MM.1S (cell line): ENCODE measurements around the gene EIF2D.
A peak's percentile ranks its signal among the peaks of the same experiment; 100 is the strongest.

Experiments used
- DNase-seq: peaks from one replicate; pipeline ENCODE4 v3.0.0-alpha.2; 2015
- H2AFZ ChIP-seq: fragments of 300-600 bp; sonication (generic); 2 replicates; pipeline ENCODE4 v1.6.0; 2016; ENCODE audit warnings: antibody characterized with exemption, low read length
- H3F3A ChIP-seq: fragments of 300-600 bp; sonication (generic); 2 replicates; pipeline ENCODE4 v1.6.1; 2016; ENCODE audit warnings: mild to moderate bottlenecking, antibody characterized with exemption, low read length, moderate library complexity, mixed read lengths; ENCODE audit not compliant: insufficient read depth
- H3K27ac ChIP-seq: fragments of 300-600 bp; sonication (generic); 2 replicates; pipeline ENCODE4 v1.5.1; 2016; ENCODE audit warnings: mild to moderate bottlenecking, low read length
- H3K27me3 ChIP-seq: fragments of 300-600 bp; sonication (generic); replicated peaks from 2 replicates; pipeline ENCODE4 v1.6.0; 2016; ENCODE audit warnings: low read length; ENCODE audit not compliant: insufficient read depth
- H3K36me3 ChIP-seq: fragments of 300-600 bp; sonication (generic); replicated peaks from 2 replicates; pipeline ENCODE4 v1.6.1; 2016; ENCODE audit warnings: mild to moderate bottlenecking, low read length, mixed read lengths; ENCODE audit not compliant: insufficient read depth
- H3K4me1 ChIP-seq: fragments of 300-600 bp; sonication (generic); 2 replicates; pipeline ENCODE4 v1.6.1; 2016; ENCODE audit warnings: low read length, mixed read lengths
- H3K4me2 ChIP-seq: fragments of 300-600 bp; sonication (generic); 2 replicates; pipeline ENCODE4 v1.6.0; 2016; ENCODE audit warnings: low read depth, low read length
- H3K4me3 ChIP-seq: fragments of 300-600 bp; sonication (generic); 2 replicates; pipeline ENCODE4 v1.5.1; 2016; ENCODE audit warnings: low read length, mixed read lengths
- H3K79me2 ChIP-seq: fragments of 300-600 bp; sonication (generic); 2 replicates; pipeline ENCODE4 v1.6.1; 2016; ENCODE audit warnings: mixed run types, low read length, mixed read lengths
- H3K9ac ChIP-seq: fragments of 300-600 bp; sonication (generic); 2 replicates; pipeline ENCODE4 v1.6.1; 2016; ENCODE audit warnings: low read length, mixed read lengths
- H3K9me2 ChIP-seq: fragments of 300-600 bp; sonication (generic); replicated peaks from 2 replicates; pipeline ENCODE4 v1.6.1; 2016; ENCODE audit warnings: mild to moderate bottlenecking, low read length, mixed read lengths; ENCODE audit not compliant: insufficient read depth
- H3K9me3 ChIP-seq: fragments of 300-600 bp; sonication (generic); replicated peaks from 2 replicates; pipeline ENCODE4 v1.6.1; 2016; ENCODE audit warnings: mild to moderate bottlenecking, low read length, mixed read lengths; ENCODE audit not compliant: insufficient read depth
- H4K20me1 ChIP-seq: fragments of 300-600 bp; sonication (generic); 2 replicates; pipeline ENCODE4 v1.6.1; 2016; ENCODE audit warnings: mild to moderate bottlenecking, low read length, moderate library complexity, mixed read lengths; ENCODE audit not compliant: insufficient read depth
- CTCF ChIP-seq: fragments of 300-600 bp; sonication (generic); IDR thresholded peaks from 2 replicates; pipeline ENCODE4 v1.5.1; 2016; ENCODE audit warnings: antibody characterized with exemption, low read length, mixed read lengths
- EZH2 ChIP-seq: fragments of 300-600 bp; sonication (generic); optimal IDR thresholded peaks from 2 replicates; pipeline ENCODE3; 2017; ENCODE audit warnings: low read depth, mild to moderate bottlenecking, antibody characterized with exemption, low read length, mixed read lengths
- EZH2phosphoT487 ChIP-seq: fragments of 300-600 bp; sonication (generic); IDR thresholded peaks from 2 replicates; pipeline ENCODE4 v1.6.1; 2018; ENCODE audit warnings: antibody characterized with exemption, low read length

The EIF2D gene, protein sequence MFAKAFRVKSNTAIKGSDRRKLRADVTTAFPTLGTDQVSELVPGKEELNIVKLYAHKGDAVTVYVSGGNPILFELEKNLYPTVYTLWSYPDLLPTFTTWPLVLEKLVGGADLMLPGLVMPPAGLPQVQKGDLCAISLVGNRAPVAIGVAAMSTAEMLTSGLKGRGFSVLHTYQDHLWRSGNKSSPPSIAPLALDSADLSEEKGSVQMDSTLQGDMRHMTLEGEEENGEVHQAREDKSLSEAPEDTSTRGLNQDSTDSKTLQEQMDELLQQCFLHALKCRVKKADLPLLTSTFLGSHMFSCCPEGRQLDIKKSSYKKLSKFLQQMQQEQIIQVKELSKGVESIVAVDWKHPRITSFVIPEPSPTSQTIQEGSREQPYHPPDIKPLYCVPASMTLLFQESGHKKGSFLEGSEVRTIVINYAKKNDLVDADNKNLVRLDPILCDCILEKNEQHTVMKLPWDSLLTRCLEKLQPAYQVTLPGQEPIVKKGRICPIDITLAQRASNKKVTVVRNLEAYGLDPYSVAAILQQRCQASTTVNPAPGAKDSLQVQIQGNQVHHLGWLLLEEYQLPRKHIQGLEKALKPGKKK

GRCh38 chr1:206612129-206612876 is at the start of gene EIF2D:
Gene EIF2D (minus strand): TSS chr1:206612465. CDS start chr1:206612342, 123 bp downstream.
- Histone ChIP-seq H3K27ac (peak within 1 kb of the TSS; percentile 27; the same call in 1 of the 2 replicates), H3K36me3 (no peaks in the 10 kb centered on the region), H3K9me3 (no peaks in the 10 kb centered on the region), H3K4me3 (peak within 1 kb of the TSS; percentile 77), H3K4me1 (peaks cover 8% of the 10 kb centered on the region), H3K4me2 (peak within 1 kb of the TSS; percentile 88), H4K20me1 (no peaks in the 10 kb centered on the region), H3K79me2 (peaks cover 16% of the 10 kb centered on the region), H3K9me2 (no peaks in the 10 kb centered on the region), H3K9ac (peak within 1 kb of the TSS; percentile 79), H3K27me3 (no peaks in the 10 kb centered on the region), H2AFZ (peak within 1 kb of the TSS; percentile 96), H3F3A (0 out of 2 replicates have a peak, but pooled peaks cover 6% of the 10 kb centered on the region)
- DNase-seq: peak; percentile 97
- peak; percentile 99 for TF ChIP-seq CTCF
- no peak for TF ChIP-seq EZH2phosphoT487
- no peak for TF ChIP-seq EZH2

DNA sequence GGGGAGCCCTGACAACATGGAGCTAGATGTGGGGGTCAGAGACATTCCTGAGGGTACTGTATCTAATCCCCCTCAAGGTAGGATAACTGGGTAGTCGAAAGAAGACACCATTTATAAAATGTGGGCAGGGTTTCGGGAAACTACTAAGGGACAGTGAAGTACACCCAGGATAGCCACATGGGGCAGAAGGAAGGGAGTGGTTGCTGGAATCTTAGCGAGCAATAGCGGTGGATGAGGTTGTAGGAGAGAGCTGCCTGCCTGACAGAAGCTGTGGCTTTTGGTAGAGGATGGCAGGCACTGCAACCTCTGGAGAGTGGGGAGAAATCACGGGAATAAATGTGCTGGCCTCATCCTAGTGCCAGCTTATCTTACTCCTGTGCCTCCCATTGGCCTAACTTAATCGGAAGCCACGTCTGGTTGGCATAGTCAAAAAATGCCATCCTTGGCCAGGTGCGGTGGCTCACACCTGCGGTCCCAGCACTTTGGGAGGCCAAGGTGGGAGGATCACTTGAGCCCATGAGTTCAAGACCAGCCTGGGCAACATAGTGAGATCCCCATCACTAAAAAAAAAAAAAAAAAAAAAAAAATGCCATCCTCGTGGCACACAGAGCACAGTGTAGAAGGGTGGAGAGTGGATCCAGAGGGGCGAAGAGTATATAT is 49.0 kb upstream of the EIF2D start:
- H3K9ac ChIP-seq: no peak overlapping the region
- H3K27me3 ChIP-seq: 0 out of 2 replicates have a peak, but pooled peaks cover 11% of the 10 kb centered on the region
- DNase-seq: no peak
- no peak for TF ChIP-seq EZH2phosphoT487
- no peak for TF ChIP-seq CTCF
- no peaks in the 10 kb centered on the region for H4K20me1 ChIP-seq
- no peaks in the 10 kb centered on the region for H3F3A ChIP-seq
- peaks cover 17% of the 10 kb centered on the region for H3K4me1 ChIP-seq
- H3K9me3 ChIP-seq: no peaks in the 10 kb centered on the region
- H3K9me2 ChIP-seq: no peaks in the 10 kb centered on the region
- H3K79me2 ChIP-seq: no peaks in the 10 kb centered on the region
- no peak overlapping the region for H2AFZ ChIP-seq
- H3K4me3 ChIP-seq: no peak overlapping the region
- no peaks in the 10 kb centered on the region for H3K36me3 ChIP-seq
- H3K27ac ChIP-seq: no peak overlapping the region
- no peak overlapping the region for H3K4me2 ChIP-seq

DNA sequence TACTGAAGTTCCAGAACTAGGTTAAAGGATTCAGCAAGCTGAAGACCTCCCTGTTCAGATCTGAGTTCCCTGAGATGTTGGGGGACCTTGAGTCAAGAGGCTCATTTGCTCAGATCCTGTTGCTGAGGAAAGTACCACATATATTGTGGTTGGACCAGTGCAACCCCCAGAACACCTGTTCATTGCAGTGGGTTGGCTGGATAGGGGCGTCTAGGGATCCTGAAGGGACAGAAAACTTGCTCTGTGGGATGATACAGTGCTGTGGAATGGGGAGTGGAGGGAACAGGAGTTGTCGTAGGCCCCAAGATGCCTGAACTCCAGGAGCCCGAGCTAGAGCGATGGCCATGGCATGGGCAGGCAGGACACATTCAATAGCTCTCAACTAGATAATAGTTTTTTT is 47.9 kb upstream of the EIF2D start:
- Histone ChIP-seq H3K79me2 (no peaks in the 10 kb centered on the region), H3K36me3 (no peaks in the 10 kb centered on the region), H3K4me3 (no peak overlapping the region), H3K9me3 (no peaks in the 10 kb centered on the region), H3K27ac (no peak overlapping the region), H3F3A (no peaks in the 10 kb centered on the region), H4K20me1 (no peaks in the 10 kb centered on the region), H3K4me1 (peaks cover 17% of the 10 kb centered on the region), H3K4me2 (no peak overlapping the region), H3K9ac (no peak overlapping the region), H3K27me3 (0 out of 2 replicates have a peak, but pooled peaks cover 11% of the 10 kb centered on the region), H3K9me2 (no peaks in the 10 kb centered on the region), H2AFZ (no peak overlapping the region)
- no peak for DNase-seq
- no peak for TF ChIP-seq EZH2phosphoT487
- TF ChIP-seq EZH2: no peak
